Activated CD8-positive, alpha-beta memory T cell treated with anti-CD3 and anti-CD28 coated beads for 48 hours (primary cell): Measurements from ENCODE around the gene ERCC1.

Source experiments
- DNase-seq, 3 experiments: peaks; one replicate each; pipeline ENCODE4 v3.0.0-alpha.2; 2020; ENCODE audit warnings: low read depth in 2 of 3, low spot score in 2 of 3

The ERCC1 gene

GRCh38 chr19:45370410-45371204 is 53.1 kb downstream of the ERCC1 start, which contains the start of gene ERCC2:
ERCC2 (minus strand) TSS chr19:45370573; CDS start chr19:45370540, 33 bp downstream.
- DNase-seq: peak; percentile 99 to 100 (median 99)

GRCh38 chr19:45368737-45369340 is 54.9 kb downstream of the ERCC1 start:
- no peak for DNase-seq

GRCh38 chr19:45368127-45368526 is 55.6 kb downstream of the ERCC1 start:
- DNase-seq: no peak

GRCh38 chr19:45364696-45365095 is 59.0 kb downstream of the ERCC1 start:
- DNase-seq: no peak

- no peak for DNase-seq
These were observed 59.8 kb downstream of the ERCC1 start for GRCh38 chr19:45363861-45364459.

GRCh38 chr19:45362291-45362690 is 61.4 kb downstream of the ERCC1 start:
- DNase-seq: no peak

GRCh38 chr19:45361608-45362007 is 62.1 kb downstream of the ERCC1 start:
- DNase-seq: no peak

- no peak for DNase-seq
These were observed 65.4 kb downstream of the ERCC1 start for GRCh38 chr19:45358213-45358792.

GRCh38 chr19:45357445-45357783 is 66.3 kb downstream of the ERCC1 start:
- DNase-seq: no peak
